Dedifferentiated amniotic fluid mesenchymal stem cell (primary cell): Measurements from ENCODE around the gene SNX3.
"Not testable (repeated sequence)": the region's sequence is repeated elsewhere in the genome, so short reads cannot be mapped to it uniquely, and the experiment has no call there.

ENCODE experiments used
- DNase-seq: peaks from one replicate; pipeline ENCODE4 v3.0.0-alpha.2; 2016; ENCODE audit errors: extremely low spot score

The SNX3 gene

GRCh38 chr6:108260126-108260808 is 573 bp downstream of the SNX3 start:
- peak; percentile 23 for DNase-seq

- no peak for DNase-seq
These were observed 6.1 kb downstream of the SNX3 start for GRCh38 chr6:108254433-108255410.

DNA sequence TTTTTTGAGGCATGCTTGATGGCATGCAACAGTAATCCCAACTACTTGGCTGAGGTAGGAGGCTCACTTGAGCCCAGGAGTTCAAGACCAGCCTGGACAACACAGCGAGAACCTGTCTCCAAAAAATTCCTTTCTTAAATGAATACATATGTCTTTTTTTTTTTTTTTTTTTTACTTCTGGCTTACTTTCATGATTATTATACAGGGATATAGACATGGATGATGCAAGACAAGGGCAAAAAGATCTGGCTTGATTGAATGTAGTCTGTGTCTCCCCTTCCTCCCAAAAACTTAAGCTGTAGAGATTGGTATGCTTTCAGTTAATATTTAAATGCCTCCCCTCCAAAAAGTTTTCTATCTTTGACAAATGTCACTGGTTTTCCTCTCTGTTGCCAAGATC is 7.6 kb downstream of the SNX3 start:
- DNase-seq = no peak

GRCh38 chr6:108252055-108252454 is 8.8 kb downstream of the SNX3 start:
- no peak for DNase-seq

DNA sequence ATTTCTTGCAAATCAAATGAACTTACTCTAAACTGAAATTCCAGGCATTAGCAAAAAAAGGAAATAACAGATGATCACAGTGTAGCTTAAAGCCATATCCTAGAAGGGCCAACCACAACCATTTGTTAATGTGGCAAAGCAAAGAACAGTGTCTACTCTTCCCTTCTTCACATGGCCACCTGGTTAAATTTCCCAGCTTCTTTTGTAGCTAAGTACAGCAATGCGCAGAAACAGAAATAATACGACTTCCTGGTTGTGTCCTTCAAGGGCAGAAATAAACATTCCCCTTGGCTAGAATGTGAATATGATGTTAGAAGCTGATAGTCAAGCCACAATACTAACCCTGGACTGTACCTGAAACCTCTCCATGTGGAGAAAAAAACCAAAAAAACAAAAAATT is 9.6 kb downstream of the SNX3 start:
- no peak for DNase-seq

DNA sequence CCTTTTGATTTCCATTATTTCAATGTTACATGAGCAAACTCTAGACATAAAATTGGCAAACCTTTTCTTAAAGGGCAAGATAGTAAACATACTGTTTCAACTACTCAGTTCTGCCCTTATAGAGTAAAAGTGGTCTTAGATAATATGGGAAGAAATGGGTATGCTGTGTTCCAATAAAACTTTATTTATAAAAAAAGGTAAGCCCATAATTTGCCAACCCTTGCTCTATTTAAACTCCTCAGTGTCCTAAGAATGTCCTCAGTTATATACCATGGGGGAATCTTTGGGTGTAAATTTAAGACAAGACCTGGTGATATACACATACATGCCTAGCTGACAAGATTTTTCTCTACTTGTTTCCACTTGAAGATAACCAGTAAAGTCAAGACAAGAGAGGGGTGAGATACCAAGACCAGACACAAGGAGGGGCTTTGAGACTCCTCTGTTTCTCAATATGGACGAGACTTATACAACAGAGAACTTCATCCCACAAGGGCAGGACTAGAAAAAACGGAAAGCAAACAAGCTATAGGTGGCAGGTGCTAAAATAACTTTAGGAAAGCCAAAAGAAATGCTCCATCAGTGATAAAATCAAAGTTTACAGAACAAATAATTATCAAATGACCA is 10.5 kb downstream of the SNX3 start:
- DNase-seq = no peak

GRCh38 chr6:108247965-108248536 is 12.8 kb downstream of the SNX3 start:
- DNase-seq = no peak

DNA sequence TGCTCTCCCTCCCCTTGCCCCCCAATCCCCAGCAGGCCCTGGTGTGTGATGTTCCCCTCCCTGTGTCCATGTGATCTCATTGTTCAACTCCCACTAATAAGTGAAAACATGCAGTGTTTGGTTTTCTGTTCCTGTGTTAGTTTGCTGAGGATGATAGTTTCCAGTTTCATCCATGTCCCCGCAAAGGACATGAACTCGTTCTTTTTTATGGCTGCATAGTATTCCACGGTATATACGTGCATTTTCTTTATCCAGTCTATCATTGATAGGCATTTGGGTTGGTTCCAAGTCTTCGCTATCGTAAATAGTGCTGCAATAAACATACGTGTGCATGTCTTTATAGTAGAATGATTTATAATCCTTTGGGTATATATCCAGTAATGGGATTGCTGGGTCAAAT is 15.7 kb downstream of the SNX3 start:
- not testable (repeated sequence) for DNase-seq

DNA sequence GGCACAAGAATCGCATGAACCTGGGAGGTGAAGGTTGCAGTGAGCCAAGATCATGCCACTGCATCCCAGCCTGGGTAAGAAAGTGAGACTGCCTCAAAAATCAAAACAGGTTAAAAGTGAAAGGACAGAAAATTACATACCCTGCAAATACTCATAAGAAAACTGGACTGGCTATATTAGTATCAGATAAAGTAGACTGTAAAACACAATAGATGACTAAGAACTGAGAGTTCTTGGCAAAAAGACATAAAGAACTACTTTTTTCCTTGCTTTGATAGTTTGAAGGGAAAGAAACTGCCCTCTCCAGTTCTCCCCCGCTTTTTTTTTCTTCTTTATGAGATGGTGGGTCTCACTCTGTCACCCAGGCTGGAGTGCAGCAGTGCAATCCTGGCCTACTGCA is 17.0 kb downstream of the SNX3 start:
- no peak for DNase-seq

GRCh38 chr6:108242721-108243120 is 18.1 kb downstream of the SNX3 start:
- DNase-seq = no peak

- DNase-seq = no peak
These were observed 18.6 kb downstream of the SNX3 start for GRCh38 chr6:108242259-108242658.

DNA sequence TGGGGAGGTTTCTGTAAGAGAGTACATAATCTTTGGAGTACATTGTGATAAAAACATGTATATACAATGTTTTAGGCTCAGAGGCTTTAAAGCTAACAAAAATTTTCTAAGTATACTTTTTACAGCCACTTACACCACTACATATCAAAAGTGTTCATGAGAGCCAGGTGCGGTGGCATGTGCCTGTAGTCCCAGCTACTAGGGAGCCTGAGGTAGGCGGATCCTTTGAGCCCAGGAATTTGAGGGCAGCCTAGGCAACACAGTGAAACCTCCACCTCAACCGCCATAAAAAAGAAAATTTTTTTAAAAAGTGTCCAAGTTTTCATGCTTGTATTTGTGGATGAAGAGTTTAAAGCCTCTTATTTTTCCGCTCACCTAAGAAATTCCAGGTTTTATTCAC is 22.5 kb downstream of the SNX3 start:
- DNase-seq = no peak

DNA sequence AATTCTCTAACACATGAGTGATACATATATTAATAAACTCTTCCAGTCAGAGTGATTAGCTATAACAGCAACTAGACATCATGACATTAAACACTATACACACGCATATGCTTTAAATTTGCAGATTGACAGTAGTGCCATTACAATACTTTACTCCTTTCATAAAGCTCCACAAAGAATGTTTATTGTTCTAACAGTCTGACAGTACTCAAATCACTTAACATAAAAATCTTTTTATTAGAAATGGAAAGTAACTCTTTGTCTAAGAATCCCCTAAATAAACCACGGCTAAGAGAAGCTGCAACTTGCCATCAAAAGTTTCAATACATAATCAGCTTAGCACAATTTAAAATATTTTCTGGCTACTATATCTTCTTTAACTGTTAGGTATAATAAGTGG is 24.0 kb downstream of the SNX3 start:
- DNase-seq = no peak

DNA sequence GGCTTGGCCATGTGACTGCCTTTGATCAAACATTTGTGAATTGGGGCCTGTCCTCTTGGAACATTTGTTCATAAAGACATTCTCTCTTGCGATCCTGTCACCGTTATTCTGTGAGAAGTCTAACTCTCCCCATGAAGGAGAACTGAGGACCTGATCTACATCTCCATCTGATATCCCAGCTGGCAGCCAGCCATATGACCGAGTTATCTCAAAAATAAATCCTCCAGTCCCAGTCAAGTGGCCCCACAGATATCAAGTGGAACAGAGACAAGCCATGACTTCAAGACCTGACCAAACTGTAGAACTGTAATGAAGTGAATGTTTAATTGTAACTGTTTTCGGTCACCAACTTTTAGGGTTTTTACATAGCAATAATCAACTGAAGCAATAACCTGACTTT is 25.7 kb downstream of the SNX3 start:
- no peak for DNase-seq

GRCh38 chr6:108228416-108228815 is 32.4 kb downstream of the SNX3 start:
- no peak for DNase-seq

DNA sequence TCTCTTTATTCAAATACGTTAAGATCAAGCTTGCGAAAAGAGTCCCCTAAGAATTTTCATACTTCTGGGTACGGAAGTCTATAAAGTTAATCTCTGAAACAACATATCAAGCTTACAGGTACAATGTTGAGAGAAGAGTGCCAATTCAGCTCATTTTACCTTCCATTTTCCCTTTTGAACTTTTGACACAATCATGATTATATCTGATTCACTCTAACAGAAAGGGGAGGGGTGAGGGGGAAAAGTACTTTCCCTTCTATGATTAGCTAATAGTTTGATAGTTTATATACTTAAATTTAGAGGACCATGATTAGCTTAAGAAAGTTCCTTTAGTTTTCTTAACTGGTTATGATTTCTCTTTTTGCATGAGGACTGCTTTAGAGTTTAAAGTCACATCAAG is 33.5 kb downstream of the SNX3 start:
- no peak for DNase-seq

DNA sequence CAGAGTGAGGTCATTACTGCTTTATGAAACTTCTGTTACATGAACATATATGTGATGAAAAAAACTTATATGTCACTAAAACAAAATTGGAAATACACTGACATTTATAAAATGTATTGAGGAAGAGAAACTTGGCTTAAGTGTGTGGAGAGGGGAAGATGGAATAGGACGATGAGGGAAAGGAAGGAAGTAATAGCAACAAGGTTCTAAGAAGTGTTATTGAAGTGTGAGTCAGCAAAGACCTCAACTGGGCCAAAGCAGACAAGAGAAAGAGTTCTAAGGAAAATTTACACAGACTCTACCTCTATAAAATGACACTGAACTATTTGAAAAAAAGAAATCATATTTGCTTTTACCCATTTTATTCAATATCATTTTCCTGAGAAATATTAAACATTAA is 38.3 kb downstream of the SNX3 start:
- DNase-seq = no peak

GRCh38 chr6:108222064-108222463 is 38.8 kb downstream of the SNX3 start:
- DNase-seq = no peak

DNA sequence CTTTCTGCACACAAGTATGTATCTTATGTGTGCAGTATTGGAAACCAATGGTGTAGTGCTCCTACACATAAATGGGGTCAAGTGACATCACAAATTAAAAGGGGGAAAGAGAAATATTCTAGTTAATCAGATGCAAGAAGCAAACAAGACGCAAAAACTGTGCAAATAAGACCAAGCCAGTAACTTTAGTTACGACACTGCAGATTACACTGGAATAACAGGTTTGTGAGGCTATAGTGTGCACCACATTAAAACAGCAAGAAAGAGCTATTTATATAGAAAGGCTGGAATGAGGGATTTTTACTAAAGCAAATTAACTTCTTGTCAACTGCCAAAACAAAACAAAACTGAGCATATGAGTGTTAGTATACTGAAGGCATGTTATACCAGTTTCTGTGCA is 49.2 kb downstream of the SNX3 start:
- no peak for DNase-seq

DNA sequence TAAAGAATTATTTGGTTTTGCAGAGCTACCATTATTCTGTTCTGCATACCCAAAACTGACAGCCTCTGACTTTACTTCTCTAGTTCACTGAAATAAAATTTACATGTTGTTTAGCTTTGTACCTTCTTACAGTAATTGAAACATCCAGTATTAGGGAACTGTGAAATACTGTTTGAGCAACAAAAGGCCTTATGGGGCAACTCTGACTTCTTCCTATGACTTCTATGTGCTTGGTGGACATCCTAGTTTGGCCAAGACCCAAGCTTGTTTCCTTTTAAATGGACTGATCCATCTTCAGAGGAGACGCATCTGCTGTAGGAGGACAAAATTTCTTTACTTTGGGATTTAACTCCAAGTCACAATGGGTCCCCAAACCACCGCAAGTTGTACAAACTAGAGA is 50.3 kb downstream of the SNX3 start:
- DNase-seq = no peak

GRCh38 chr6:108209738-108210137 is 51.1 kb downstream of the SNX3 start:
- DNase-seq = no peak

DNA sequence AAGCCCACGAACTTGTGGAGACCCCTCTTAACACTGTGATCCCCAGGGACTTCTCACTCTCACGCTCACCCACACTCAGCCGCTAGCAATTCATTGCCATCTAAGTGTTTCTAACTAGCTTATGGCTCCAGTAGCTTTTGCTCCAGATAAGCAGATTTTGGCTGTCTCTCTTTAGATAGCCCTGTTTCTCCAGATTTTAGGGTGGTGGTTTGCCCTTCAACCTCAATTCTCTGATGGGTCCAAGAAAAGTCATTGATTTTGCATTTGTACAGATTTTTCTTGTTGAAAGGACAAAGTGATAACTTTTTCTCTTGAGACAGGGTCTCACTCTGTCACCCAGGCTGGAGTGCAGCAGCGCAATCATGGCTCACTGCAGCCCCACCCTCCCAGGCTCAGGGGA is 53.8 kb downstream of the SNX3 start:
- no peak for DNase-seq
